ENCODE results near the gene CEMIP.

CEMIP gene

GRCh38 chr15:80790236-80790635, 11.1 kb downstream of the CEMIP start:
- Histone ChIP-seq H3K4me1 (ENCODE audit: control insufficient read depth, insufficient read depth, low read length) (peaks cover 9% of the 10 kb centered on the region), H3K27me3 (ENCODE audit: control insufficient read depth, insufficient read depth, low read length) (peaks cover 17% of the 10 kb centered on the region), H3K36me3 (ENCODE audit: control insufficient read depth, insufficient read depth, low read length) (no peaks in the 10 kb centered on the region), H3K9ac (ENCODE audit: low read length) (no peak overlapping the region), H3K9me3 (ENCODE audit: control insufficient read depth, low read length) (no peaks in the 10 kb centered on the region), H3K4me3 (ENCODE audit: low read length) (no peak overlapping the region)

- no peaks in the 10 kb centered on the region for H3K36me3 ChIP-seq (ENCODE audit: control insufficient read depth, insufficient read depth, low read length)
- H3K4me1 ChIP-seq (ENCODE audit: control insufficient read depth, insufficient read depth, low read length): peaks cover 10% of the 10 kb centered on the region
Measured at GRCh38 chr15:80791004-80791403, 11.8 kb downstream of the CEMIP start.

GRCh38 chr15:80796407-80796806, 17.2 kb downstream of the CEMIP start:
- H3K9me3 ChIP-seq (ENCODE audit: control insufficient read depth, low read length): no peaks in the 10 kb centered on the region
- H3K9ac ChIP-seq (ENCODE audit: low read length): no peak overlapping the region
- H3K4me3 ChIP-seq (ENCODE audit: low read length): no peak overlapping the region
- no peaks in the 10 kb centered on the region for H3K36me3 ChIP-seq (ENCODE audit: control insufficient read depth, insufficient read depth, low read length)
- H3K4me1 ChIP-seq (ENCODE audit: control insufficient read depth, insufficient read depth, low read length): peaks cover 23% of the 10 kb centered on the region
- peaks cover 29% of the 10 kb centered on the region for H3K27me3 ChIP-seq (ENCODE audit: control insufficient read depth, insufficient read depth, low read length)

More at GRCh38 chr15:80791004-80791403, 11.8 kb downstream of the CEMIP start:
- Histone ChIP-seq H3K4me3 (ENCODE audit: low read length) (no peak overlapping the region), H3K9ac (ENCODE audit: low read length) (no peak overlapping the region), H3K9me3 (ENCODE audit: control insufficient read depth, low read length) (no peaks in the 10 kb centered on the region), H3K27me3 (ENCODE audit: control insufficient read depth, insufficient read depth, low read length) (peaks cover 24% of the 10 kb centered on the region)

GRCh38 chr15:80798911-80799310, 19.7 kb downstream of the CEMIP start:
- Histone ChIP-seq H3K4me3 (ENCODE audit: low read length) (no peak overlapping the region), H3K9me3 (ENCODE audit: control insufficient read depth, low read length) (no peaks in the 10 kb centered on the region), H3K4me1 (ENCODE audit: control insufficient read depth, insufficient read depth, low read length) (peaks cover 14% of the 10 kb centered on the region), H3K36me3 (ENCODE audit: control insufficient read depth, insufficient read depth, low read length) (no peaks in the 10 kb centered on the region), H3K9ac (ENCODE audit: low read length) (no peak overlapping the region), H3K27me3 (ENCODE audit: control insufficient read depth, insufficient read depth, low read length) (peaks cover 29% of the 10 kb centered on the region)

GRCh38 chr15:80800067-80800466, 20.9 kb downstream of the CEMIP start:
- H3K9ac ChIP-seq (ENCODE audit: low read length): no peak overlapping the region
- no peaks in the 10 kb centered on the region for H3K9me3 ChIP-seq (ENCODE audit: control insufficient read depth, low read length)
- no peaks in the 10 kb centered on the region for H3K36me3 ChIP-seq (ENCODE audit: control insufficient read depth, insufficient read depth, low read length)
- peaks cover 17% of the 10 kb centered on the region for H3K4me1 ChIP-seq (ENCODE audit: control insufficient read depth, insufficient read depth, low read length)
- no peak overlapping the region for H3K4me3 ChIP-seq (ENCODE audit: low read length)
- peaks cover 34% of the 10 kb centered on the region for H3K27me3 ChIP-seq (ENCODE audit: control insufficient read depth, insufficient read depth, low read length)

GRCh38 chr15:80801891-80802680, 22.9 kb downstream of the CEMIP start:
- Histone ChIP-seq H3K9me3 (ENCODE audit: control insufficient read depth, low read length) (no peaks in the 10 kb centered on the region), H3K4me1 (ENCODE audit: control insufficient read depth, insufficient read depth, low read length) (peaks cover 8% of the 10 kb centered on the region), H3K9ac (ENCODE audit: low read length) (no peak overlapping the region), H3K36me3 (ENCODE audit: control insufficient read depth, insufficient read depth, low read length) (no peaks in the 10 kb centered on the region), H3K4me3 (ENCODE audit: low read length) (no peak overlapping the region), H3K27me3 (ENCODE audit: control insufficient read depth, insufficient read depth, low read length) (peaks cover 29% of the 10 kb centered on the region)

GRCh38 chr15:80803580-80804525, 24.7 kb downstream of the CEMIP start:
- Histone ChIP-seq H3K36me3 (ENCODE audit: control insufficient read depth, insufficient read depth, low read length) (no peaks in the 10 kb centered on the region), H3K27me3 (ENCODE audit: control insufficient read depth, insufficient read depth, low read length) (peaks cover 37% of the 10 kb centered on the region), H3K4me1 (ENCODE audit: control insufficient read depth, insufficient read depth, low read length) (peaks cover 6% of the 10 kb centered on the region), H3K4me3 (ENCODE audit: low read length) (no peak overlapping the region), H3K9me3 (ENCODE audit: control insufficient read depth, low read length) (no peaks in the 10 kb centered on the region), H3K9ac (ENCODE audit: low read length) (no peak overlapping the region)

GRCh38 chr15:80804970-80805495, 25.9 kb downstream of the CEMIP start:
- H3K4me3 ChIP-seq (ENCODE audit: low read length): no peak overlapping the region
- peaks cover 37% of the 10 kb centered on the region for H3K27me3 ChIP-seq (ENCODE audit: control insufficient read depth, insufficient read depth, low read length)
- no peak overlapping the region for H3K9ac ChIP-seq (ENCODE audit: low read length)
- H3K4me1 ChIP-seq (ENCODE audit: control insufficient read depth, insufficient read depth, low read length): peaks cover 6% of the 10 kb centered on the region
- H3K36me3 ChIP-seq (ENCODE audit: control insufficient read depth, insufficient read depth, low read length): no peaks in the 10 kb centered on the region
- H3K9me3 ChIP-seq (ENCODE audit: control insufficient read depth, low read length): no peaks in the 10 kb centered on the region

- Histone ChIP-seq H3K9me3 (ENCODE audit: control insufficient read depth, low read length) (no peaks in the 10 kb centered on the region), H3K27me3 (ENCODE audit: control insufficient read depth, insufficient read depth, low read length) (peaks cover 9% of the 10 kb centered on the region), H3K4me1 (ENCODE audit: control insufficient read depth, insufficient read depth, low read length) (no peaks in the 10 kb centered on the region), H3K4me3 (ENCODE audit: low read length) (no peak overlapping the region), H3K9ac (ENCODE audit: low read length) (no peak overlapping the region), H3K36me3 (ENCODE audit: control insufficient read depth, insufficient read depth, low read length) (no peaks in the 10 kb centered on the region)
Measured at GRCh38 chr15:80811781-80812315, 32.7 kb downstream of the CEMIP start.

- H3K4me1 ChIP-seq (ENCODE audit: control insufficient read depth, insufficient read depth, low read length): no peaks in the 10 kb centered on the region
Measured at GRCh38 chr15:80815106-80815505, 35.9 kb downstream of the CEMIP start.

GRCh38 chr15:80816049-80816653, 37.0 kb downstream of the CEMIP start:
- Histone ChIP-seq H3K27me3 (ENCODE audit: control insufficient read depth, insufficient read depth, low read length) (no peaks in the 10 kb centered on the region), H3K36me3 (ENCODE audit: control insufficient read depth, insufficient read depth, low read length) (no peaks in the 10 kb centered on the region), H3K4me1 (ENCODE audit: control insufficient read depth, insufficient read depth, low read length) (no peaks in the 10 kb centered on the region), H3K4me3 (ENCODE audit: low read length) (no peak overlapping the region), H3K9ac (ENCODE audit: low read length) (no peak overlapping the region), H3K9me3 (ENCODE audit: control insufficient read depth, low read length) (no peaks in the 10 kb centered on the region)

More at GRCh38 chr15:80815106-80815505, 35.9 kb downstream of the CEMIP start:
- Histone ChIP-seq H3K9me3 (ENCODE audit: control insufficient read depth, low read length) (no peaks in the 10 kb centered on the region), H3K27me3 (ENCODE audit: control insufficient read depth, insufficient read depth, low read length) (no peaks in the 10 kb centered on the region), H3K36me3 (ENCODE audit: control insufficient read depth, insufficient read depth, low read length) (no peaks in the 10 kb centered on the region), H3K9ac (ENCODE audit: low read length) (no peak overlapping the region), H3K4me3 (ENCODE audit: low read length) (no peak overlapping the region)
